Uterus (tissue), 2 donors: ENCODE results near the gene ZC3H11A.

Experiments used
- CTCF ChIP-seq, 4 experiments: fragments of 200-600 bp in 2 of 4; fragments of 450-650 bp in 2 of 4; sonication (generic) in 2 of 4; IDR thresholded peaks; one replicate each; pipeline ENCODE4 v1.5.1; 2016 to 2019; ENCODE audit warnings: antibody characterized with exemption in 4 of 4, mild to moderate bottlenecking in 2 of 4, moderate library complexity in 1 of 4
- POLR2A ChIP-seq, 2 donors: fragments of 450-650 bp; IDR thresholded peaks; one replicate each; pipeline ENCODE4 v1.6.1; 2016; ENCODE audit warnings: antibody characterized with exemption in 2 of 2, mild to moderate bottlenecking in 1 of 2, moderate library complexity in 1 of 2

- TF ChIP-seq POLR2A (IDR thresholded peaks at IDR 0.05): no peak
- no peak for TF ChIP-seq CTCF (IDR thresholded peaks at IDR 0.05)
Observed at GRCh38 chr1:203763505-203763904, 31.9 kb upstream of the ZC3H11A start.
